ENCODE results near the gene PODN.

PODN gene

GRCh38 chr1:53128401-53128800, 66.4 kb downstream of the PODN start:
- TF ChIP-seq CSDC2 (CRISPR knock-in tag; IDR thresholded peaks at IDR 0.05) (no peak), TSHZ2 (CRISPR knock-in tag; IDR thresholded peaks at IDR 0.05) (no peak), ZNF70 (CRISPR knock-in tag; IDR thresholded peaks at IDR 0.05) (no peak), PPARA (CRISPR knock-in tag; IDR thresholded peaks at IDR 0.05; ENCODE audit: borderline replicate concordance) (no peak), ARNTL (CRISPR knock-in tag; IDR thresholded peaks at IDR 0.05; ENCODE audit: borderline replicate concordance, low read depth) (no peak), GLIS3 (CRISPR knock-in tag; IDR thresholded peaks at IDR 0.05) (no peak), ZNF8 (CRISPR knock-in tag; IDR thresholded peaks at IDR 0.05) (no peak), ZC3H10 (CRISPR knock-in tag; IDR thresholded peaks at IDR 0.05) (no peak), BACH2 (CRISPR knock-in tag; IDR thresholded peaks at IDR 0.05; ENCODE audit: borderline replicate concordance) (no peak), ISL1 (CRISPR knock-in tag; IDR thresholded peaks at IDR 0.05) (no peak), POU6F1 (CRISPR knock-in tag; IDR thresholded peaks at IDR 0.05; ENCODE audit: borderline replicate concordance, low read depth) (no peak), CSRNP3 (CRISPR knock-in tag; IDR thresholded peaks at IDR 0.05) (no peak), TCF4 (CRISPR knock-in tag; IDR thresholded peaks at IDR 0.05; ENCODE audit: borderline replicate concordance) (no peak)
- ATAC-seq = no peak

GRCh38 chr1:53129891-53130597, 68.0 kb downstream of the PODN start:
- ATAC-seq = no peak
- no peak for TF ChIP-seq ARNTL (CRISPR knock-in tag; IDR thresholded peaks at IDR 0.05; ENCODE audit: borderline replicate concordance, low read depth)
- no peak for TF ChIP-seq ZNF565 (CRISPR knock-in tag; conservative IDR thresholded peaks at IDR 0.05; ENCODE audit: low read depth)
- TF ChIP-seq ISL1 (CRISPR knock-in tag; IDR thresholded peaks at IDR 0.05) = no peak
- TF ChIP-seq CSRNP3 (CRISPR knock-in tag; IDR thresholded peaks at IDR 0.05) = no peak
- TF ChIP-seq ZNF8 (CRISPR knock-in tag; IDR thresholded peaks at IDR 0.05) = no peak
- TF ChIP-seq CREB5 (CRISPR knock-in tag; IDR thresholded peaks at IDR 0.05; ENCODE audit: low read depth) = no peak
- no peak for TF ChIP-seq GLIS3 (CRISPR knock-in tag; IDR thresholded peaks at IDR 0.05)
- no peak for TF ChIP-seq CSDC2 (CRISPR knock-in tag; IDR thresholded peaks at IDR 0.05)
- no peak for TF ChIP-seq TOX (CRISPR knock-in tag; IDR thresholded peaks at IDR 0.05; ENCODE audit: borderline replicate concordance)
- TF ChIP-seq PPARA (CRISPR knock-in tag; IDR thresholded peaks at IDR 0.05; ENCODE audit: borderline replicate concordance) = no peak
- no peak for TF ChIP-seq ZNF70 (CRISPR knock-in tag; IDR thresholded peaks at IDR 0.05)
- TF ChIP-seq POU6F1 (CRISPR knock-in tag; IDR thresholded peaks at IDR 0.05; ENCODE audit: borderline replicate concordance, low read depth) = no peak
- no peak for TF ChIP-seq ZC3H10 (CRISPR knock-in tag; IDR thresholded peaks at IDR 0.05)
- TF ChIP-seq PATZ1 (CRISPR knock-in tag; IDR thresholded peaks at IDR 0.05; ENCODE audit: borderline replicate concordance) = no peak
- no peak for TF ChIP-seq ESRRG (CRISPR knock-in tag; IDR thresholded peaks at IDR 0.05)
- no peak for TF ChIP-seq SNAI2 (CRISPR knock-in tag; IDR thresholded peaks at IDR 0.05)

All from SK-N-SH treated with all-trans-retinoic acid at 6 μM for 48 hours (cell line).